Right lobe of liver (tissue), 6 donors: ENCODE data around the gene ZNHIT6. TPM values are rescaled to one million over a fixed set of nuclear protein-coding genes. Genes with fewer than 3 reads are reported as not detected.
"Not testable (repeated sequence)": the region's sequence is repeated elsewhere in the genome, so short reads cannot be mapped to it uniquely, and the experiment has no call there.

Experiments
- ATAC-seq, 4 donors: fragments of 200-7000 bp; cut with Tn5 transposase; one replicate each; pipeline ENCODE4 v1.9.1; 2020; ENCODE audit warnings: mild to moderate bottlenecking in 4 of 4, moderate library complexity in 4 of 4
- DNase-seq, 3 donors: peaks; one replicate each; pipeline ENCODE4 v3.0.0-alpha.2; 2020
- H3K27ac ChIP-seq, 3 donors: fragments of 200-600 bp; one replicate each; pipeline ENCODE4 v1.8.0; 2022
- H3K27me3 ChIP-seq, 2 donors: fragments of 200-600 bp; one replicate each; pipeline ENCODE4 v1.8.0; 2022
- H3K36me3 ChIP-seq, 4 donors: fragments of 200-600 bp; sonication (generic) in 1 of 4; one replicate each; pipeline versions ENCODE4 v1.5.1 to v1.8.0; 2017 to 2022; ENCODE audit warnings: control low read depth in 1 of 4
- H3K4me1 ChIP-seq, 4 donors: fragments of 200-600 bp; sonication (generic) in 1 of 4; one replicate each; pipeline versions ENCODE4 v1.5.1 to v1.8.0; 2017 to 2022; ENCODE audit warnings: control low read depth in 1 of 4
- H3K4me3 ChIP-seq, 3 donors: fragments of 200-600 bp; one replicate each; pipeline ENCODE4 v1.8.0; 2022
- H3K9me3 ChIP-seq, 4 donors: fragments of 200-600 bp; sonication (generic) in 1 of 4; one replicate each; pipeline versions ENCODE4 v1.5.1 to v1.8.0; 2017 to 2022; ENCODE audit warnings: control low read depth in 1 of 4
- CTCF ChIP-seq, 4 donors: fragments of 200-600 bp in 3 of 4; fragments of 450-650 bp in 1 of 4; IDR thresholded peaks; one replicate each; pipeline versions ENCODE4 v1.5.1 to v1.8.0; 2016 to 2022; ENCODE audit warnings: antibody characterized with exemption in 4 of 4, mild to moderate bottlenecking in 2 of 4
- POLR2A ChIP-seq: fragments of 450-650 bp; IDR thresholded peaks from one replicate; pipeline ENCODE4 v1.6.1; 2017; ENCODE audit warnings: antibody characterized with exemption, mild to moderate bottlenecking
- WGBS: methylation state at CpG from one replicate; pipeline ENCODE4 v1.1.6; 2018; ENCODE audit warnings: low coverage, low lambda C conversion rate; ENCODE audit not compliant: insufficient coverage; ENCODE audit errors: missing lambda C conversion rate; 5-methylcytosine and 5-hydroxymethylcytosine counted together
- intact Hi-C, 2 donors: fragments of 100-400 bp; cut with DNase I; formaldehyde crosslinking; loops; one replicate each; pipeline versions ENCODE4 v1.11.2 to v1.14.1; 2022
- total RNA-seq, 6 experiments: library from RNA; depleted of rRNA in 2 of 6; stranded (reverse); fragments of >200 nt in 2 of 6; fragmentation: NEBNext Ultra II Directional in 3 of 6; extraction: Animal tissue kit (Norgen Biotek cat#: 25700) in 3 of 6; gene quantifications; one replicate each; pipeline versions ENCODE4 v1.1.0 to v1.2.4, GENCODE V29; 2016 to 2023
- donor health status: DM: no; HTN: yes; CAD: no.
- donor health status: DM: no; HTN: no; CAD: no.
- donor health status: DM: no; HTN: no; CAD: no.
- donor health status: DM: no; HTN: yes; CAD: no.
- donor health status: DM: no; HTN: yes; CAD: no.

Gene ZNHIT6
- total RNA-seq, 6 experiments from 2014 or later: 3.1 to 5.1 (median 4.2) TPM

- TF ChIP-seq POLR2A: no peak
- TF ChIP-seq CTCF (IDR thresholded peaks at IDR 0.05): no peak
- no peak for DNase-seq
- intact Hi-C loops: no loop called here
- H3K27ac ChIP-seq: no peak overlapping the region
- H3K4me1 ChIP-seq: no peaks in the 10 kb centered on the region
- no peaks in the 10 kb centered on the region for H3K27me3 ChIP-seq
- no peak overlapping the region for H3K4me3 ChIP-seq
- H3K9me3 ChIP-seq: no peaks in the 10 kb centered on the region
- H3K36me3 ChIP-seq: no peaks in the 10 kb centered on the region
- ATAC-seq: no peak
- 58% methylated on average over 3 of the region's 3 CpGs for WGBS
These were observed 35.6 kb upstream of the ZNHIT6 start for GRCh38 chr1:85743814-85744213.

GRCh38 chr1:85734931-85735330 is 26.7 kb upstream of the ZNHIT6 start:
- Histone ChIP-seq H3K27ac (no peak overlapping the region), H3K4me1 (no peaks in the 10 kb centered on the region), H3K27me3 (no peaks in the 10 kb centered on the region), H3K9me3 (no peaks in the 10 kb centered on the region), H3K36me3 (no peaks in the 10 kb centered on the region), H3K4me3 (no peak overlapping the region)
- TF ChIP-seq POLR2A (no peak), CTCF (IDR thresholded peaks at IDR 0.05) (no peak)
- intact Hi-C loops: no loop called here
- no peak for ATAC-seq
- no peak for DNase-seq
- WGBS: 100% methylated on average over 1 of the region's 1 CpG

- no peak for ATAC-seq
- no peak for DNase-seq
- Histone ChIP-seq H3K27me3 (no peaks in the 10 kb centered on the region), H3K4me1 (no peaks in the 10 kb centered on the region), H3K36me3 (no peaks in the 10 kb centered on the region), H3K4me3 (no peak overlapping the region), H3K9me3 (no peaks in the 10 kb centered on the region), H3K27ac (no peak overlapping the region)
- WGBS: 81% methylated on average over 7 of the region's 7 CpGs
- no peak for TF ChIP-seq CTCF (IDR thresholded peaks at IDR 0.05)
- intact Hi-C loops: no loop called here
These were observed 10.6 kb upstream of the ZNHIT6 start for GRCh38 chr1:85718678-85719340.

- ATAC-seq, H3K4me1 ChIP-seq, H3K27me3 ChIP-seq, DNase-seq, H3K36me3 ChIP-seq, H3K9me3 ChIP-seq, H3K27ac ChIP-seq, H3K4me3 ChIP-seq, intact Hi-C loops: not testable (repeated sequence)
- WGBS: 60% methylated on average over 12 of the region's 14 CpGs
These were observed 6.3 kb upstream of the ZNHIT6 start for GRCh38 chr1:85714418-85715114.

- Histone ChIP-seq H3K27ac (peak overlapping the region in 2 of 3 donors; percentile 75 to 76), H3K4me1 (peaks cover 0 to 10% (median 4%) of the 10 kb centered on the region in 4 donors), H3K4me3 (peak overlapping the region; percentile 62 to 78 (median 65)), H3K9me3 (no peaks in the 10 kb centered on the region), H3K36me3 (peaks cover 0 to 6% (median 0%) of the 10 kb centered on the region in 4 donors), H3K27me3 (no peaks in the 10 kb centered on the region)
- ATAC-seq: no peak
- TF ChIP-seq CTCF (IDR thresholded peaks at IDR 0.05) (no peak), POLR2A (no peak)
- no peak for DNase-seq
- intact Hi-C loops: loop anchor here in 1 of 2 donors (10.0 kb wide), 2 partner anchors 94 to 404 kb away; no protein-coding TSS in a partner anchor
- WGBS: 92% methylated on average over 2 of the region's 6 CpGs
These were observed 595 bp upstream of the ZNHIT6 start for GRCh38 chr1:85708829-85709227.
